PC-3 (cell line): ENCODE results near the gene MYH2. TPM values are rescaled to one million over a fixed set of nuclear protein-coding genes. Genes with fewer than 3 reads are reported as not detected.

ENCODE experiments used
- ATAC-seq: fragments of 200-7000 bp; cut with Tn5 transposase; 2 replicates; pipeline ENCODE4 v1.9.1; 2020; ENCODE audit warnings: mild to moderate bottlenecking, moderate library complexity
- BruUV-seq: library from RNA; stranded (reverse); fragments of 400-500 nt; replicated peaks from 2 replicates; lab custom pipeline; 2021; lab: Mats Ljungman, UMichigan
- CTCF ChIA-PET: fragments of 300-600 bp; sonication (Branson Sonifier 250); formaldehyde crosslinking; loops from one replicate; lab custom pipeline; 2022; ENCODE audit warnings: antibody characterized with exemption; lab: Charles Lee
- POLR2A ChIA-PET: fragments of 300-600 bp; sonication (Branson Sonifier 250); formaldehyde crosslinking; loops from one replicate; lab custom pipeline; 2022; ENCODE audit warnings: antibody characterized with exemption; ENCODE audit not compliant: unreplicated experiment; lab: Charles Lee
- DNase-seq: peaks from one replicate; pipeline ENCODE4 v3.0.0-alpha.2; 2015
- H2AFZ ChIP-seq: fragments of 300-600 bp; sonication (generic); 2 replicates; pipeline ENCODE4 v1.6.0; 2016; ENCODE audit warnings: antibody characterized with exemption, low read length
- H3F3A ChIP-seq: fragments of 300-600 bp; sonication (generic); one replicate; pipeline ENCODE4 v1.6.0; 2017; ENCODE audit warnings: antibody characterized with exemption, low read length, control low read depth, mild to moderate bottlenecking; ENCODE audit not compliant: unreplicated experiment
- H3K27ac ChIP-seq: fragments of 300-600 bp; sonication (generic); 2 replicates; pipeline ENCODE4 v1.5.1; 2016; ENCODE audit warnings: mild to moderate bottlenecking, low read length
- H3K27me3 ChIP-seq: fragments of 300-600 bp; sonication (generic); 2 replicates; pipeline ENCODE4 v1.6.1; 2016; ENCODE audit warnings: low read length, mixed read lengths
- H3K36me3 ChIP-seq: fragments of 300-600 bp; sonication (generic); 2 replicates; pipeline ENCODE4 v1.6.1; 2016; ENCODE audit warnings: low read depth, mixed run types, low read length, mixed read lengths
- H3K4me1 ChIP-seq: fragments of 300-600 bp; sonication (generic); 2 replicates; pipeline ENCODE4 v1.5.1; 2016; ENCODE audit warnings: low read length; ENCODE audit not compliant: insufficient read depth
- H3K4me2 ChIP-seq: fragments of 300-600 bp; sonication (generic); 2 replicates; pipeline ENCODE4 v1.6.0; 2016; ENCODE audit warnings: low read length
- H3K4me3 ChIP-seq: fragments of 300-600 bp; sonication (generic); 2 replicates; pipeline ENCODE4 v1.5.1; 2016; ENCODE audit warnings: mild to moderate bottlenecking, low read length, mixed read lengths
- H3K79me2 ChIP-seq: fragments of 300-600 bp; sonication (generic); 2 replicates; pipeline ENCODE4 v1.6.1; 2017; ENCODE audit warnings: low read length, mixed read lengths
- H3K9ac ChIP-seq: fragments of 300-600 bp; sonication (generic); 2 replicates; pipeline ENCODE4 v1.6.0; 2016; ENCODE audit warnings: mild to moderate bottlenecking, low read length
- H3K9me2 ChIP-seq: fragments of 300-600 bp; sonication (generic); replicated peaks from 2 replicates; pipeline ENCODE4 v1.6.1; 2016; ENCODE audit warnings: mixed run types, low read length, mixed read lengths
- H3K9me3 ChIP-seq: fragments of 300-600 bp; sonication (generic); 2 replicates; pipeline ENCODE4 v1.6.1; 2016; ENCODE audit warnings: low read length, mixed read lengths
- H4K20me1 ChIP-seq: fragments of 300-600 bp; sonication (generic); 2 replicates; pipeline ENCODE4 v1.6.1; 2016; ENCODE audit warnings: low read length, mixed read lengths
- EZH2 ChIP-seq: fragments of 300-600 bp; sonication (generic); IDR thresholded peaks from one replicate; pipeline ENCODE4 v1.6.1; 2017; ENCODE audit warnings: antibody characterized with exemption, mild to moderate bottlenecking, low read length; ENCODE audit not compliant: unreplicated experiment
- EZH2phosphoT487 ChIP-seq: fragments of 300-600 bp; sonication (generic); IDR thresholded peaks from 2 replicates; pipeline ENCODE4 v1.6.1; 2018; ENCODE audit warnings: mild to moderate bottlenecking, antibody characterized with exemption, low read length, borderline replicate concordance
- intact Hi-C: fragments of 100-400 bp; cut with micrococcal nuclease; formaldehyde crosslinking; loops from 2 replicates; pipeline ENCODE4 v1.9.0; 2023
- total RNA-seq: library from RNA; depleted of rRNA; stranded (reverse); fragments of >200 nt; gene quantifications from 2 replicates; pipeline ENCODE4 v1.2.3, GENCODE V29; 2014
- TF ChIP-seq, protein P1 (sequence below): fragments of 300-600 bp; sonication (generic); conservative IDR thresholded peaks from 2 replicates; pipeline ENCODE4 v1.5.1; 2017; ENCODE audit warnings: antibody characterized with exemption, low read depth, mild to moderate bottlenecking, low read length

MYH2 gene
- total RNA-seq, 1 experiment from 2014 or later = not detected

DNA sequence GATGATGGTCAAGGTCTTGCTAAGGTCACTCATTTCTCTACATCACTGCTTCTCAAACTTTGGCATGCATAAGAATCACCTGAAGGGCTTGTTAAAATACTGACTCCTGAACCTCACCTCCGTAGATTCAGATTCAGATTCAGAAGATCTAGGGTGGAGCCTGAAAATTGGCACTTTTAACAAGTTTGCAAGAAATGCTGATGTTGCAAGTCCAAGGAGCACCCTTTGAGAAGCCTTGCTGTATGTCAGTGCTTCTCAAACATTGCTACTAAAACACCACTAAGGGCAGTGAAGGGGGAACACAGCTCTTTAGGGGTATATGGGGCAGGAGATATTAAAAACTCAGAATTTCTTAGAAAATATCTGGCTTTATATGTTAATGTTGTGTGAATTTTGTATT lies 17.4 kb downstream of the MYH2 start:
- CTCF ChIA-PET = no interaction called here
- no TSS peak for BruUV-seq
- no peak for ATAC-seq

DNA sequence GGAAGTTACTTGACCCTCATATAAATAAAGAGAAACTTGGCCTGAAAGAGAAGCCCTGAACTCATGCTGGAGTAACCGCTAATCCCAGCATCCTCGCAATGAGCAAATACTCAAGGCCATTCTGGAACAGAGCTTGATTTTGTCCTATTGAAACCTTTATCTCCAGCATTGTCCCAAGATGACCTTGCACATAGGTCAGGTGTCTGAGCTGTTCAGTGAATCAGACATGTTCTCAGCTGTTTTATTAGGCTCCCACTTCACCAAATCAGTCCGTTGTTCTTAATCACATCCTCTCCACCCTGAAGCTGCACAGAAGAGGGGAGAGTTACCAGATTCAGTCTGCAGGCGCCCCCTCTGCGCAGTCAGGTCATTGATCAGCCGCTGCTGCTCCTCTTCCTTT lies 22.0 kb downstream of the MYH2 start:
- Histone ChIP-seq H3K4me2 (no peak overlapping the region), H4K20me1 (no peaks in the 10 kb centered on the region), H3K27me3 (peaks cover 31% of the 10 kb centered on the region), H3F3A (no peaks in the 10 kb centered on the region), H2AFZ (no peak overlapping the region), H3K36me3 (no peaks in the 10 kb centered on the region), H3K9me3 (no peaks in the 10 kb centered on the region), H3K4me1 (no peaks in the 10 kb centered on the region), H3K9ac (no peak overlapping the region), H3K9me2 (no peaks in the 10 kb centered on the region), H3K79me2 (no peaks in the 10 kb centered on the region), H3K27ac (no peak overlapping the region), H3K4me3 (no peak overlapping the region)
- no TSS peak for BruUV-seq
- TF ChIP-seq, protein P1, sequence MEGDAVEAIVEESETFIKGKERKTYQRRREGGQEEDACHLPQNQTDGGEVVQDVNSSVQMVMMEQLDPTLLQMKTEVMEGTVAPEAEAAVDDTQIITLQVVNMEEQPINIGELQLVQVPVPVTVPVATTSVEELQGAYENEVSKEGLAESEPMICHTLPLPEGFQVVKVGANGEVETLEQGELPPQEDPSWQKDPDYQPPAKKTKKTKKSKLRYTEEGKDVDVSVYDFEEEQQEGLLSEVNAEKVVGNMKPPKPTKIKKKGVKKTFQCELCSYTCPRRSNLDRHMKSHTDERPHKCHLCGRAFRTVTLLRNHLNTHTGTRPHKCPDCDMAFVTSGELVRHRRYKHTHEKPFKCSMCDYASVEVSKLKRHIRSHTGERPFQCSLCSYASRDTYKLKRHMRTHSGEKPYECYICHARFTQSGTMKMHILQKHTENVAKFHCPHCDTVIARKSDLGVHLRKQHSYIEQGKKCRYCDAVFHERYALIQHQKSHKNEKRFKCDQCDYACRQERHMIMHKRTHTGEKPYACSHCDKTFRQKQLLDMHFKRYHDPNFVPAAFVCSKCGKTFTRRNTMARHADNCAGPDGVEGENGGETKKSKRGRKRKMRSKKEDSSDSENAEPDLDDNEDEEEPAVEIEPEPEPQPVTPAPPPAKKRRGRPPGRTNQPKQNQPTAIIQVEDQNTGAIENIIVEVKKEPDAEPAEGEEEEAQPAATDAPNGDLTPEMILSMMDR = no peak
- TF ChIP-seq EZH2phosphoT487 (no peak), EZH2 (no peak)
- intact Hi-C loops = no loop called here
- ChIA-PET CTCF (no interaction called here), POLR2A (no interaction called here)
- no peak for ATAC-seq
- DNase-seq = no peak

More for the DNA sequence above, 17.4 kb downstream of the MYH2 start:
- Histone ChIP-seq H3K4me2 (no peak overlapping the region), H3K27me3 (peaks cover 6% of the 10 kb centered on the region), H3K9me2 (no peaks in the 10 kb centered on the region), H2AFZ (no peak overlapping the region), H3K79me2 (no peaks in the 10 kb centered on the region), H3F3A (no peaks in the 10 kb centered on the region), H4K20me1 (no peaks in the 10 kb centered on the region), H3K4me3 (no peak overlapping the region), H3K27ac (no peak overlapping the region), H3K9ac (no peak overlapping the region), H3K4me1 (no peaks in the 10 kb centered on the region), H3K36me3 (no peaks in the 10 kb centered on the region), H3K9me3 (no peaks in the 10 kb centered on the region)
- no peak for DNase-seq
- POLR2A ChIA-PET = no interaction called here
- intact Hi-C loops = no loop called here
- TF ChIP-seq, protein P1 = no peak

DNA sequence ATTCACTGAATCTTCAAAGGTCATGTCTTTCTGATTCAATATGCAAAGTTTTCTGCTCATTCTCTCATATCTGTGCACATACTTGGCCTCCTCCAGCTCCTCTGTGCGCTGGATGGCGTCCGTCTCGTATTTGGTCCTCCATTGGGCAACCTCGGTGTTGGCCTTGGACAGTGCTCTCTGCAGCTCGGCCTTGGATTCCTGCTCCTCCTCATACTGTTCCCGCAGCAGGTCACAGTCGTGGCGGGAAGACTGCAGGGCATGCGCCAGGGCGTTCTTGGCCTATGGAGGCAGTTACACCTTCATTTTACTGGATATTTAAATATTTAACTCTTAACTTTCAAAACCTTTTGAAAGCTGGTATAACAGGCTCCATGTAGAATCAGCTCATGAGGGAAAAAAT lies 22.9 kb downstream of the MYH2 start:
- H3K36me3 ChIP-seq = no peaks in the 10 kb centered on the region
- H3K9me2 ChIP-seq = no peaks in the 10 kb centered on the region
- no peak overlapping the region for H3K27ac ChIP-seq
- H3K9ac ChIP-seq = no peak overlapping the region
- H3K4me2 ChIP-seq = no peak overlapping the region
- no peak for DNase-seq
- ChIA-PET POLR2A (no interaction called here), CTCF (no interaction called here)
- TF ChIP-seq EZH2phosphoT487 (no peak), EZH2 (no peak)
- TF ChIP-seq, protein P1 = no peak
- H4K20me1 ChIP-seq = no peaks in the 10 kb centered on the region
- no peak overlapping the region for H3K4me3 ChIP-seq
- BruUV-seq = no TSS peak
- H3K79me2 ChIP-seq = no peaks in the 10 kb centered on the region
- H3K9me3 ChIP-seq = no peaks in the 10 kb centered on the region
- no peaks in the 10 kb centered on the region for H3F3A ChIP-seq
- no peaks in the 10 kb centered on the region for H3K4me1 ChIP-seq
- H3K27me3 ChIP-seq = peaks cover 31% of the 10 kb centered on the region
- ATAC-seq = no peak
- intact Hi-C loops = no loop called here
- H2AFZ ChIP-seq = no peak overlapping the region
